IMR-90 (cell line): ENCODE results near the gene KIAA0513. TPM values are rescaled to one million over a fixed set of nuclear protein-coding genes. Genes with fewer than 3 reads are reported as not detected.

Experiments
- ATAC-seq: fragments of 200-7000 bp; cut with Tn5 transposase; 2 replicates; pipeline ENCODE4 v1.9.1; 2020; ENCODE audit warnings: low read depth, mild to moderate bottlenecking, moderate library complexity
- BruUV-seq: library from RNA; stranded (reverse); fragments of 400-500 nt; replicated peaks from 2 replicates; lab custom pipeline; 2021; lab: Mats Ljungman, UMichigan
- CTCF ChIA-PET: fragments of 300-600 bp; formaldehyde crosslinking; extraction: SDS; loops from one replicate; lab custom pipeline; 2021; ENCODE audit warnings: antibody characterized with exemption; lab: Yijun Ruan, JAX
- POLR2A ChIA-PET: fragments of 300-600 bp; sonication (Branson Sonifier 250); formaldehyde crosslinking; loops from one replicate; lab custom pipeline; 2022; ENCODE audit warnings: antibody characterized with exemption; ENCODE audit not compliant: unreplicated experiment; lab: Charles Lee
- DNase-seq: peaks from one replicate; pipeline ENCODE4 v3.0.0; 2013
- H2AFZ ChIP-seq: replicated peaks from 2 replicates; pipeline ENCODE3; 2013; ENCODE audit warnings: low read length, mild to moderate bottlenecking; ENCODE audit not compliant: poor library complexity
- H2AK5ac ChIP-seq: 2 replicates; pipeline ENCODE4 v1.6.1; 2013; ENCODE audit warnings: low read depth, low read length, inconsistent platforms
- H2AK9ac ChIP-seq: replicated peaks from 2 replicates; pipeline ENCODE3; 2013; ENCODE audit warnings: mild to moderate bottlenecking, low read depth, low read length, moderate library complexity; ENCODE audit not compliant: poor library complexity
- H2BK120ac ChIP-seq: 2 replicates; pipeline ENCODE4 v1.6.1; 2013; ENCODE audit warnings: low read depth, low read length, inconsistent platforms
- H2BK15ac ChIP-seq: 3 replicates; pipeline ENCODE4 v1.6.1; 2013; ENCODE audit warnings: low read depth, low read length, inconsistent platforms
- H2BK20ac ChIP-seq: 2 replicates; pipeline ENCODE4 v1.6.1; 2013; ENCODE audit warnings: low read depth, mild to moderate bottlenecking, inconsistent platforms, low read length, moderate library complexity
- H2BK5ac ChIP-seq: 2 replicates; pipeline ENCODE4 v1.6.1; 2013; ENCODE audit warnings: mild to moderate bottlenecking, low read depth, low read length, inconsistent platforms; ENCODE audit not compliant: poor library complexity, severe bottlenecking
- H3K14ac ChIP-seq: replicated peaks from 2 replicates; pipeline ENCODE4 v1.6.1; 2013; ENCODE audit warnings: low read depth, low read length, inconsistent platforms
- H3K18ac ChIP-seq: 2 replicates; pipeline ENCODE4 v1.6.1; 2013; ENCODE audit warnings: low read depth, low read length, control low read depth
- H3K23ac ChIP-seq: 2 replicates; pipeline ENCODE4 v1.6.1; 2013; ENCODE audit warnings: low read depth, low read length, inconsistent platforms
- H3K27ac ChIP-seq: 2 replicates; pipeline ENCODE4 v1.5.1; 2013; ENCODE audit warnings: mild to moderate bottlenecking, control low read depth, low read length; ENCODE audit not compliant: insufficient read depth
- H3K27me3 ChIP-seq: 2 replicates; pipeline ENCODE4 v1.6.1; 2013; ENCODE audit warnings: low read length; ENCODE audit not compliant: control insufficient read depth, insufficient read depth
- H3K36me3 ChIP-seq: 2 replicates; pipeline ENCODE4 v1.6.1; 2013; ENCODE audit warnings: low read length, mixed read lengths; ENCODE audit not compliant: control insufficient read depth, insufficient read depth
- H3K4ac ChIP-seq: 2 replicates; pipeline ENCODE4 v1.6.1; 2013; ENCODE audit warnings: low read depth, low read length, inconsistent platforms
- H3K4me1 ChIP-seq: 2 replicates; pipeline ENCODE4 v1.6.1; 2013; ENCODE audit warnings: low read length, mixed read lengths; ENCODE audit not compliant: control insufficient read depth, insufficient read depth
- H3K4me2 ChIP-seq: 2 replicates; pipeline ENCODE4 v1.6.1; 2013; ENCODE audit warnings: low read depth, mild to moderate bottlenecking, control low read depth, low read length, moderate library complexity
- H3K4me3 ChIP-seq: 2 replicates; pipeline ENCODE4 v1.5.1; 2013; ENCODE audit warnings: low read depth, mild to moderate bottlenecking, control low read depth, low read length, moderate library complexity; ENCODE audit not compliant: insufficient read depth
- H3K56ac ChIP-seq: 2 replicates; pipeline ENCODE4 v1.6.1; 2013; ENCODE audit warnings: low read length, inconsistent platforms; ENCODE audit not compliant: insufficient read depth; ENCODE audit errors: extremely low read depth
- H3K79me1 ChIP-seq, 2 experiments: 2 replicates each; pipeline ENCODE4 v1.6.1; 2013; ENCODE audit warnings: low read length in 2 of 2, inconsistent platforms in 1 of 2, low read depth in 1 of 2
- H3K9ac ChIP-seq: 2 replicates; pipeline ENCODE4 v1.6.1; 2013; ENCODE audit warnings: low read depth, low read length, control low read depth
- H3K9me1 ChIP-seq: 2 replicates; pipeline ENCODE4 v1.6.1; 2013; ENCODE audit warnings: low read length, inconsistent platforms; ENCODE audit not compliant: insufficient read depth
- H3K9me3 ChIP-seq: 2 replicates; pipeline ENCODE4 v1.6.1; 2013; ENCODE audit warnings: low read length; ENCODE audit not compliant: control insufficient read depth, insufficient read depth
- H4K20me1 ChIP-seq: 2 replicates; pipeline ENCODE4 v1.6.1; 2013; ENCODE audit warnings: low read length, inconsistent platforms; ENCODE audit not compliant: insufficient read depth
- H4K5ac ChIP-seq: 2 replicates; pipeline ENCODE4 v1.6.1; 2013; ENCODE audit warnings: mild to moderate bottlenecking, low read depth, low read length, control low read depth
- H4K8ac ChIP-seq, 2 experiments: 2 replicates each; pipeline ENCODE4 v1.6.1; 2013; ENCODE audit warnings: low read depth in 2 of 2, low read length in 2 of 2, control low read depth in 1 of 2, inconsistent platforms in 1 of 2
- H4K91ac ChIP-seq: 2 replicates; pipeline ENCODE4 v1.6.1; 2013; ENCODE audit warnings: low read depth, low read length, inconsistent platforms; ENCODE audit not compliant: insufficient read depth
- MXI1 ChIP-seq: IDR thresholded peaks from 2 replicates; pipeline ENCODE4 v1.6.1; 2012; ENCODE audit warnings: low read depth, mild to moderate bottlenecking, low read length, moderate library complexity, borderline replicate concordance
- WGBS, 2 experiments: methylation state at CpG; one replicate each; pipeline versions ENCODE4 v1.1.5 to v1.1.7; 2013; ENCODE audit warnings: missing lambda C conversion rate in 2 of 2; ENCODE audit not compliant: insufficient read length in 1 of 2; ENCODE audit errors: extremely low coverage in 2 of 2; 5-methylcytosine and 5-hydroxymethylcytosine counted together
- dilution Hi-C: fragments of 300-500 bp; cut with HindIII; formaldehyde crosslinking; loops from one replicate; pipeline ENCODE4 v1.14.3; 2018; ENCODE audit warnings: low sequenced_read_pairs; ENCODE audit not compliant: unreplicated experiment
- in situ Hi-C: fragments of 300-500 bp; cut with MboI; formaldehyde crosslinking; loops from 3 replicates; pipeline ENCODE4 v1.14.3; 2019; ENCODE audit warnings: low sequenced_read_pairs, inconsistent platforms, mixed read lengths
- intact Hi-C: fragments of 100-400 bp; cut with micrococcal nuclease; formaldehyde crosslinking; loops from 2 replicates; pipeline ENCODE4 v1.10.0; 2022
- polyA plus RNA-seq, 3 experiments: library from polyadenylated mRNA; depleted of rRNA; stranded (reverse); fragments of >200 nt; gene quantifications; 2 replicates each; pipeline ENCODE4 v1.2.3, GENCODE V29; 2012; ENCODE audit warnings: low replicate concordance in 1 of 3
- total RNA-seq: library from RNA; depleted of rRNA; stranded (reverse); fragments of >200 nt; gene quantifications from 2 replicates; pipeline ENCODE4 v1.2.3, GENCODE V29; 2012

The KIAA0513 gene
- total and polyA plus RNA-seq, 2 of the 4 experiments (the other 2 are of a cell fraction), result 9.5 TPM

GRCh38 chr16:85036236-85037049, 8.8 kb downstream of the KIAA0513 start:
- no peak overlapping the region for H3K4ac ChIP-seq
- peak overlapping the region; percentile 54; the same call in 1 of the 2 replicates for H2AK5ac ChIP-seq
- in situ Hi-C loops (no loop called here), dilution Hi-C loops (no loop called here), intact Hi-C loops (no loop called here)
- no peak overlapping the region for H2BK120ac ChIP-seq
- H3K9me3 ChIP-seq, result no peaks in the 10 kb centered on the region
- no peak overlapping the region for H3K4me3 ChIP-seq
- no peaks in the 10 kb centered on the region for H3K27me3 ChIP-seq
- no peak overlapping the region for H3K14ac ChIP-seq
- peak overlapping the region; percentile 1; the same call in 1 of the 2 replicates for H3K18ac ChIP-seq
- H3K36me3 ChIP-seq, result peaks cover 8% of the 10 kb centered on the region; the same call in 1 of the 2 replicates
- peak; percentile 35 for ATAC-seq
- ChIA-PET POLR2A (no interaction called here), CTCF (no interaction called here)
- H4K8ac ChIP-seq, result no peak overlapping the region
- no peak for TF ChIP-seq MXI1
- H3K56ac ChIP-seq, result no peak overlapping the region
- H4K20me1 ChIP-seq, result 0 out of 2 replicates have a peak, but pooled peaks cover 5% of the 10 kb centered on the region
- H2AK9ac ChIP-seq, result no peak overlapping the region
- no peak for DNase-seq
- no peak overlapping the region; the same call in 1 of the 2 replicates for H2BK20ac ChIP-seq
- H3K9ac ChIP-seq, result no peak overlapping the region
- H3K27ac ChIP-seq, result no peak overlapping the region
- H4K5ac ChIP-seq, result no peak overlapping the region
- H3K4me1 ChIP-seq, result peaks cover 5% of the 10 kb centered on the region
- no peak overlapping the region for H2AFZ ChIP-seq
- no peak overlapping the region for H2BK5ac ChIP-seq
- H3K4me2 ChIP-seq, result no peak overlapping the region
- peaks cover 7 to 40% of the 10 kb centered on the region in 2 experiments; a peak in 3 of 4 replicates for H3K79me1 ChIP-seq
- 81% methylated on average over 10 of the region's 15 CpGs; no CpG with 5 or more reads in 1 of the 2 experiments for WGBS, 2 experiments
- no peak overlapping the region for H2BK15ac ChIP-seq
- peaks cover 14% of the 10 kb centered on the region for H3K9me1 ChIP-seq
- H4K91ac ChIP-seq, result no peak overlapping the region
- H3K23ac ChIP-seq, result no peak overlapping the region
- no TSS peak for BruUV-seq
